ENCODE results near the gene PKNOX2. TPM values are rescaled to one million over a fixed set of nuclear protein-coding genes. Genes with fewer than 3 reads are reported as not detected.

PKNOX2 gene
- total RNA-seq, 4 donors from 2014 or later: 1.5 to 4.6 (median 2.8) TPM

DNA sequence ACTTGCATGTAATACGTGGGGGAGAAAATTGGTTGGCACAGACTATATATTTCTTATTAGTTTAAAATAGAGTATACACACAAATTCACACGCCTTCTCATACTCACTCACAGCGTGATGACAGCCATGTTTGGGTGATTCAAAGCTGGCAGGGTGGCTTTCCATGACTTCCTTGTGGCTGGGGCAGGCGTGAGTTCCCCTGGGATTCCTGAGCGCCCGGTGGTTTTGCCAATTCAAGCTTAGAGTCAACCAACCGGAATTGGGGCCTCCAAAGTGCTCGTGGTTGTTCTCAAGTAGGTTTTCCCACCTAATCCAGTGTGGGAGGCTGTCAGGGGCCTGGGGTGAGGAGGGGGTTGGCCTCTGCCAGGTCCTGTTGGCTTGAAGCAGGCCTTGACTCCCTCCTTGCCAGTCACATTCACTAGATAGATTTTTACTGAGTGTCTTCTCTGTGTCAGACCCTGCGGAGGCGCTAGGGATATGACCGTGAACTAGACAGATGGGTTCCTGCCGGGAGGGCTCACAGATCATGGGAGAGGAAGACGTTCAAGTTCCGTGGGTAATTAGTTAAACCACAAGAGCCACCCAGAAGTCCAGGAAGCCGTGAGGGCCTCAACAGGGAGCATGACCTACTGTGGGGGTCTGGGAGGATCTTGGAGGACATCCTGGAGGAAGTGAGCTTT, 11.5 kb downstream of the PKNOX2 start:
- no peak overlapping the region for H3K4me3 ChIP-seq (ENCODE audit: low read depth, poor library complexity, severe bottlenecking)
- DNase-seq (ENCODE audit: low spot score in 2 of 2): no peak
- intact Hi-C loops (cut with DNase I; ENCODE audit: low total_unique reads): no loop called here
- TF ChIP-seq POLR2A (IDR thresholded peaks at IDR 0.05): no peak
- 84 to 86% methylated on average over 14 to 15 of the region's 15 CpGs for WGBS, 2 donors

DNA sequence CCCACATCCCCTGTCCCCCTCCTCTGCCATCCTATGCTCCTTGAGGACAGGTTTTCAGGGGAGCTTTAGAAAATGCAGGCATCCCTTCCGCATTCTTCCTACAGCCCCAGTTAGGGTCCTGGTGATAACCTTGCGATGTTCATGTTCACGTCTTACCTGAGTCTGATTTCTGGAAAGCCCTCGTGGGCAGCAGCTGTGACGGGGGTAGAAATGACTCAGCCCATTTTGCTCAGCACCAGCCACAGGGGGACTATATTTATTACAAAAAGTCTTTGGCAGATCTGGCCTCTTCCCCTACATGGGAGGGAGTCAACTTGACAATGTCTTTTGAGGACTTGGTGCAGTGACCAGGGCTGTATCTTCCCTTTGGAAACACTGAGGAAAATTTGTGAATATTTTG, 12.3 kb downstream of the PKNOX2 start:
- TF ChIP-seq POLR2A (IDR thresholded peaks at IDR 0.05) (no peak), CTCF (IDR thresholded peaks at IDR 0.05) (no peak)
- no peak overlapping the region for H3K4me3 ChIP-seq (ENCODE audit: low read depth, poor library complexity, severe bottlenecking)
- WGBS, 2 donors: 93 to 95% methylated on average over 5 of the region's 5 CpGs
- intact Hi-C loops (cut with DNase I; ENCODE audit: low total_unique reads): no loop called here
- DNase-seq (ENCODE audit: low spot score in 2 of 2): no peak

GRCh38 chr11:125177543-125177942, 13.0 kb downstream of the PKNOX2 start:
- no peak for TF ChIP-seq POLR2A (IDR thresholded peaks at IDR 0.05)
- no peak for TF ChIP-seq CTCF (IDR thresholded peaks at IDR 0.05)
- WGBS, 2 donors: 90 to 96% methylated on average over 3 of the region's 3 CpGs
- intact Hi-C loops (cut with DNase I; ENCODE audit: low total_unique reads): no loop called here
- H3K4me3 ChIP-seq (ENCODE audit: low read depth, poor library complexity, severe bottlenecking): no peak overlapping the region
- no peak for DNase-seq (ENCODE audit: low spot score in 2 of 2)

DNA sequence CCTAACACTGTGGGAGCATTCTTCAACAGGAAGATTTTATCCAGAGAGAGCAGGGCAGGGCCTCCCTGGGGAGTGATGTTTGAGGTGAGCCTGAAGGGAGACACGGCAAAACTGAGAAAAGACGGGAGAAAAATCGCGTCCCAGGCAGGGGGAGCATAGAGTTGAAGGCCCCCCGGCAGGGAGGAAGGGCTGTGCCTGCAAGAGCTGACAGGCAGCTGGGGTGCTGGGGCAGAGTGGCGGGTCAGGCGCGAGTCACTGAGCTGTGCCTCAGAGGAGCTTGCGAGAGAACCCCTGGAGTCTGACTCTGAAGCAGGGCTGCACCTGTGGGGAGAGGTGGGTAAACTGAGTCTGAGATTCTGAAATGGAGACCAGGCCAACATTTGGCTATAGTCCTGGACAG, 14.8 kb downstream of the PKNOX2 start:
- H3K4me3 ChIP-seq (ENCODE audit: low read depth, poor library complexity, severe bottlenecking): no peak overlapping the region
- intact Hi-C loops (cut with DNase I; ENCODE audit: low total_unique reads): no loop called here
- DNase-seq (ENCODE audit: low spot score in 2 of 2): no peak
- TF ChIP-seq POLR2A (IDR thresholded peaks at IDR 0.05): no peak
- TF ChIP-seq CTCF (IDR thresholded peaks at IDR 0.05): no peak
- WGBS, 2 donors: 75 to 82% methylated on average over 9 of the region's 9 CpGs

DNA sequence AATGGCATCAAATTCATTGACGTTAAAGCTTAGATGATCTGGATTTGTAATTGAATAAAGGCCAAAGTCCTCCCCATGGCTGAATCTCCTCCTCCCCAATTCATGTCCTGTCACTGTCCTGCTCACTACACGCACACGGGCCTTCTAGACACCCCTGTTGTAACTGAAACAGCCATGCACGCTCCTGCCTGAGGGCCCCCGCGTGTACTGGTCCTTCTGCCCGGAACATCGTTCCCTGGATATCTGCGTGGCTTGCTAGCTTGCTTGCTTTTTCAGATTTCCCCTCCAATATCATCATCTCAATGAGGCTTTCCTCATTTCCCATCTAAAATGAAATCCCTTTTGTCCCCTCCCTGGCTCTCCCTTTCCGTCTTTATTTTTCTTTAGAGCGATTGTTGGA, 15.3 kb downstream of the PKNOX2 start:
- TF ChIP-seq CTCF (IDR thresholded peaks at IDR 0.05) (no peak), POLR2A (IDR thresholded peaks at IDR 0.05) (no peak)
- no peak for DNase-seq (ENCODE audit: low spot score in 2 of 2)
- intact Hi-C loops (cut with DNase I; ENCODE audit: low total_unique reads): no loop called here
- 85 to 86% methylated on average over 11 of the region's 11 CpGs for WGBS, 2 donors
- H3K4me3 ChIP-seq (ENCODE audit: low read depth, poor library complexity, severe bottlenecking): no peak overlapping the region

DNA sequence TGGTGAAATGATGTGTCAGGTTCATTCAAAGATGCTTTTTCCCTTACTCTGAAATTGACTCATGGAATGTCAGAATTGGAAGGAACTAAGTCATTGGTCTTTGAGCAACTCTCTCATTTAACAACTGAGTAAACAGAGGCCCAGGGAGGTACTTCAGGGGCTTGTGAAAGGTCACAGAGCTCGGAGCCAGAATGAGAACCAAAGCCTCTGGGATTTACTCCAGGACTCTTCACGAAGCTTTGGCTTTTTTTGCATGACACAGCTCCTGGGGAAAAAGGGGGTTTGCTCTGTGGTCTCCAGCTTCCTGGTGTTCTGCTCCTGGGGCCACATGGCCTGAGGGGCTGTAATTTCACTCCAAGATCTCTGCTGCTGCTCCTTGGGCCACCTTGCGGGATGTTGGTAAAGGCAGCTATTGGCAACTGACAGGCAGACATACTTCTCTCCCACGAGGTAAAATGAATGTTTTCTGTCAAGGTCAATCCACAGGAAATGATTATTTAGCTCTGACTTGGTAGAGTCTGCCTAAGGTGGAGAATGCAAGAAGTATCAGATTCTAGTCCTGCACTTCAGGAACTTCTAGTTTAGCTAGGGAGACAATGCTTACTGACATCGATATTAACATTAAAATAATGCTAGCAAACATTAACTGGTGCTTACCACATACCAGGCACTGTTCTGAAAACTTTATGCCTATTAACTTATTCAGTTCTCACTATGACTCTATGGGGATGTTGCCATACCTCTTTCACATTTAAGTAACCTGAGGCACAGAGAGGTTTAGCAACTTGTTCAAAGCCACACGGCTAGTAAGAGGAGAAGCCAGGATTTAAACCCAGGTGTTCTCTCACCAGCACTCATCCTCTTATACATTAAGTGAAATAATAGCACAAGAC, 16.1 kb downstream of the PKNOX2 start:
- DNase-seq (ENCODE audit: low spot score in 2 of 2): no peak
- 71% methylated on average over 6 of the region's 6 CpGs for WGBS, 2 donors
- TF ChIP-seq POLR2A (IDR thresholded peaks at IDR 0.05) (no peak), CTCF (IDR thresholded peaks at IDR 0.05) (no peak)

More for the DNA sequence above, 16.1 kb downstream of the PKNOX2 start:
- intact Hi-C loops (cut with DNase I; ENCODE audit: low total_unique reads): no loop called here
- no peak overlapping the region for H3K4me3 ChIP-seq (ENCODE audit: low read depth, poor library complexity, severe bottlenecking)

All from lower leg skin (tissue), 4 donors.